ENCODE results near the gene MYZAP.

The MYZAP gene

DNA sequence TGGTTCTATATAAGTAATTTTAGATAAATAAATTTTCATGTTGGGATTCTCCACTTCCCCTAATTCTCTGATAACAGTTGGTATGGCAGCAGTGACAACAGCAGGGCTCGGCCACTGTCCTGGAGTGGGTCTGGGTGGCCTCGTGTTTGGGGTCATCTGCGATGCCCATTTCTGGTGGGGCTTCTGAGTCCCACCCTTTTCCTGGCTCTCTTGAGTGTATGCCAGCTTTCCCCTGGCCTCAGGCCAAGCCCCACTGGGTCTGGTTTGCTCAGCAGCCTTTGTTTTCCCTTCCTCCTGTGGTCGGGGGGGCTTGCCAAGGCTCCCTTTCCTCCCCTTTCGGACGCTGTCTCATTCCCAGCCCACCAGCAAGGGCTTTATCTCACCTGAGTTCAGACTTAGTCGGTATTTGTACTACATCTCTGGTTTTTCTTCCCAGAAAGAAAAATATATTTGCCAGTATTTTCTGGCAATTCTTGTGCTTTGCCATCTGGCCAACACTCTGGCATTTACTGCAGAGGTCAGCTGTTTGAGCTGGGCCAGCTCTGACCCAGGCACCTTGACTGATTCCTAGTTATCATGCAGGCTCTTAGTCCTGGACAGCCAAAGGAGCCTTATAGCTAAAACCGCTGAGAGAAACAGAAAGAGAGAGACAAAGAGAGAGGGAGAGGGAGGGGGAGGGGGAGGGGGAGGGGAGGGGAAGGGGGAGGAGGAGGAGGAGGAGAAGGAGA, 35.2 kb downstream of the MYZAP start:
- DNase-seq (ENCODE audit: low read depth): no peak

DNA sequence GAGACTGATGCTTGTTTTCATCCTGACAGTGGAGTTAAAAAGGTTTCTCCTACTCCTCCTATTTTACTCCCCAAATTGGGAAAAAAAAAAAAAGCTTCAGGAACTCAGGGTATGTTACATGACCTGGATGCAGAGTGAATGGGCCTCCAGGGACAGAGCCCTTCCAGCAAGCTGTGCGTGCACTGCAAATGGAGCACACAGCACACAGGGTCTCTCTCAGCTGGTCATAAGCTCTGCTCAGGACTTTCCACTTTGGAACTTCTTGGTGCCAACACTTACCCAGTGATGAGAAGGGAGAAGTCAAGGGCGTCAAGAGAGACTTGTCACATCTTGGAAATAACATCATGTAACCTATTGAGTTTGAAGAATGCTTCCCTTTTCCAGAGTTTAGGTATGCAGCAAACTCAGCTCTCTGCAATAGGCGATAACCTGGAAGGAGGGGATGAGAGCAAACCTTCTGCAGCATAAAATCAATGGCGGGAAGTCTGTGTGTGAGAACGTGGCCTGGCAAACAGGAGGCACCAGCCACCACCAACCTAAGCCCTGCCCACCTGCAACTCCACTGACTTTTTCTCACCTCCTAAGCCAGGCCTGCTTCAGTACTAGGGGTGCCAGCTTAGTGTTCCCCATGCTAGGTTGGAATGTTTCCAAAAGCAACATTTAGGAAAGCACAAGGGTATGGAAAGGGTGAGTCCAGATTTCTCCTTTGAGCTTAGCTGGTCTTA, 39.8 kb downstream of the MYZAP start:
- DNase-seq (ENCODE audit: low read depth): no peak

DNA sequence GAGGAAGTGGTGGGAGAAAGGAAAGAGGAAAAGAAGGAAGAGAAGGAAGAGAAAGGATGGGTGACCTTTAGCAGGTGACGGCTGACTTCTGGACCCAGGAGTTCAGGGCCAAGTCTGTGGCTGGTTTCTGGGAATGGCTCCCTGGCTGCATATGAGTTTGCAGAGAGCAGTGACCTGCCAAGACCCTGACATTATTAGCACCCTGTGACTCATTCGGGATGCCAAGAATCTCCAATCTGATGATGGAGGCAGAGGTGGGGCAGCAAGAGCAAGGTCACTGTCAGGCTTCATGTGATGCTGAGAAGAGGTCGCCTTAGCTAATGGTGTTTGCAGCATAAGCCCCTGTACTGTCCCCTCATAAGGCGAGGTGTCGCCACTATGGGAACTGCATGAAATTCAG, 42.6 kb downstream of the MYZAP start:
- DNase-seq (ENCODE audit: low read depth): no peak

DNA sequence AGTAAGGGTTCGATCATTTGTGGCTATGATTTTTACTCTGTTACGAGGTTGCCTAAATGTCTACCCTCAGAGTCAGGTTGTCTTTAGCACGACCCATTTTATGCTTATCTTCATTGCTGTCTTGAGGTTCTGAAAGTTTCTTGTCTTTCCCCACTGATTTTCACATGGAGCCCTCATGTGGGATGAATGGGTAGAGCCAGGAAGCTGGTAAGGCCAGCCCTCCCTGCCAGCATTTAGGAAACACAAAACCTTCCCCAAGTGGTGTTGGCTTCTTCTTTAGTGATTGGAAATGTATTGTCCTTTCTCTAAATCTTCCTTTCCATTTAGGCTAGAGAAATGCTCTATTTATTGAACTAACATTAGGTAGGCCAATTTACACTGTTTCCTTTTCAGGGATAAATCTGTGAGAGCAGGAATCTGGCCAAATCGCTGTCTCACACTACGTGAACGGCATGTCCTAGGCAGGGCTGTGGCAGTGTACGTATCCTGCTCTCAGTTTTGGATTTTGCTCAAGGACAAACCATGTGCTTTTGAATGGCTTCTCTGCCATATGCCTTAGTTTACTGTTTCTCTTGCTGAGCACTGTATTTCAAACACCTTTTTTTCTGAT, 43.7 kb downstream of the MYZAP start:
- DNase-seq (ENCODE audit: low read depth): no peak

DNA sequence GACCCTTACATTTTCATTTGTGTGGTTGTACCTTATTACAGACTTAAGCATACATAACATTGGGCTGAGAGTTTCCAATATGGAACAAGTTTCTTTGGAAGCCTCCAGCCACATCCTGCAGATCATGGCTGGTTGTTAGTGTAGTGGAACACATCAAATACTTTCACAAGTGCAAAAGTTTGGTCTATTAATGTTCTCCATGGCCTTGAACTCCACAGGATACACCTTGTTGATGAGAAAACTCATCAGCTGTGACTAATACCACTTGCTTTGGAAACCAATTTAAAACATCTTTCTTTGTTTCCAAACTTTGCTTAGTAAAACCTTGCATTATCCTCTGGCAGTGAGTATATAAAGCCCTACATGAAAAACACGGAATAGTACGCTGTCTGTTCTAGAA, 46.1 kb downstream of the MYZAP start:
- no peak for DNase-seq (ENCODE audit: low read depth)

DNA sequence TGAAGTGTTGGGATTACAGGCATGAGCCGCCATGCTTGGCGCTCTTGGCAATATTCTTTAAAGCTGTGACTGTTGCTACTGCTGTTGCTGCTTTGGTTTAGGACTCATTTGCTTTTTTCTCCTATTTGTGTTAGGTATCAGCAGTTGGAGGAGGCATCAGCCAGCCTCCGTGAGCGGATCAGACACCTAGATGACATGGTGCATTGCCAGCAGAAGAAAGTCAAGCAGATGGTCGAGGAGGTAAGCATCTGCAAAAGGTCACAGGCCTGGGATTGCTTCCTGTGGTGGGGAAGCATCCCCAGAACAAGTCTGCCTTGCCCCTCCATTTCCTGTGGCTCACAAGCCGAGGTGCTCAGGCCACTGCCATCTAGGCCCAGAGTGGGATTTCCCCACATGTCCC, 47.6 kb downstream of the MYZAP start:
- DNase-seq (ENCODE audit: low read depth): no peak

DNA sequence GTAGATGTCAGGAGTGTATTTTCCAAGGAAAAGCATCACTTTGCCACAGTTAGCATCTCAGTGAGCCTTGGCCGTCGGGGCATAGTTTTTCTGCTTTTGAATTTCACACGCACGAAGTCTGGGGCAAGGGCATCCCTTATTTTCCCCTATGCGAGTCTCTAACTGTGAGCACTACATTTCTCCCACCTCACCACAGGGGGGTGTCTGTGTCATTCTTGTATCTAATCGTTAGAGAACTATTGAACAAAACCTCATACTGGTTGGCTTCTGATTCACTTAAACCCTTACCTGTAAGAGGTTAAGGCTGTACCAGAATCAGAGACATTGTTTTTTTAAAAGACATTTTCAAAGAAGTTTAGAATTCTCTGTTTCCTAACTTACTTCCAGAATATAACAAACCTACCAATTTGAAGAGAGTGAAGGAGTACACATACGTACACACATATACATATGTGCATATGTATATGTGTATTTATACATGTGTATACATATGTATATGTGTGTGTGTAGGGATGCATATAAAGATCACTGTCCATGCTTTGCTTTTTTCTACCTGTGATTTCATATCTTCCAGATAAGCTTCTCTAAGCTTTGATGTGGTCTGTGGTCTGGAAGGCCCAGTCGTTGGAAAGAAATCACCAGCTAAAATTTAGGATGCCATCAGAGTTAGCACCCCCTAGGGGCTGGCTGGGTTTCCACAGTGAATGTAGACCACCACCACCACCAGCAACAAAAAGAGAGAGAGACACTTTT, 49.4 kb downstream of the MYZAP start:
- peak; percentile 12 for DNase-seq (ENCODE audit: low read depth)

DNA sequence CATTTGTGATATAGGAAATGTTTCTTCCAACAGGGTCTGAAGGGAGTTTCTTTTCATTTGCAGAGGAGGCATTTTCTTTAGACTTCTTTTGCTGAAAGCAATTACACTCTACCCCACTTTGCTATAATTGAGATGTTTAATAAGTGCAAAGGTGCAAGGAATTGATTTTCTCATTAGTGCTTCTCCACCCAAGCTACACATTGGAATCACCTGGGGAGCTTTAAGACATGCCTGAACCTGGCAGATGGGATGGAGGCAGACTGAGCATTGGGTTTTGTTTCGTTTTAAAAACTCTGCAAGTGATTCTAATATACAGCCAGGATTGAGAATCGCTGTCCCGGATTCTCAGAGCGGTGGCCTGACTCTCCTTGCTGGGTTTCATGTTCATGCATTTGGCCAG, 52.1 kb downstream of the MYZAP start:
- no peak for DNase-seq (ENCODE audit: low read depth)

DNA sequence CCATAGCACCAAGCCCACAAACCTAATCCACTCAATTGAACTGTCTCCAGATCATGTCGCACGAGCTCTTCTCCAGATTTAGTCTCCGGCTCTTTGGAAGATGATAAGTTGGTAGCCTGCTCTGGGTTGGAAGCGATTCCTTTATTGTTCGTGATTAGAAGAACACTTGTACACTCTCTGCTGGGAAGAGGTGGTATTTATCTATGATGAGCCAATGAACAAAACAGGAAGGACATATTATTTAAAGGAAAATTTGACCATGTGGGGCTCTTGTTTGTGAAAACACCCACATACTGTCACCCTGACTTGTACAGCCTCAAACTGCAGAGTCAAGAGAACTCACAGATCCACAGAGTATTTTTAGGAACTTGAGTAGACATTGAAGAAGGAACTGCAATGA, 54.4 kb downstream of the MYZAP start:
- no peak for DNase-seq (ENCODE audit: low read depth)

DNA sequence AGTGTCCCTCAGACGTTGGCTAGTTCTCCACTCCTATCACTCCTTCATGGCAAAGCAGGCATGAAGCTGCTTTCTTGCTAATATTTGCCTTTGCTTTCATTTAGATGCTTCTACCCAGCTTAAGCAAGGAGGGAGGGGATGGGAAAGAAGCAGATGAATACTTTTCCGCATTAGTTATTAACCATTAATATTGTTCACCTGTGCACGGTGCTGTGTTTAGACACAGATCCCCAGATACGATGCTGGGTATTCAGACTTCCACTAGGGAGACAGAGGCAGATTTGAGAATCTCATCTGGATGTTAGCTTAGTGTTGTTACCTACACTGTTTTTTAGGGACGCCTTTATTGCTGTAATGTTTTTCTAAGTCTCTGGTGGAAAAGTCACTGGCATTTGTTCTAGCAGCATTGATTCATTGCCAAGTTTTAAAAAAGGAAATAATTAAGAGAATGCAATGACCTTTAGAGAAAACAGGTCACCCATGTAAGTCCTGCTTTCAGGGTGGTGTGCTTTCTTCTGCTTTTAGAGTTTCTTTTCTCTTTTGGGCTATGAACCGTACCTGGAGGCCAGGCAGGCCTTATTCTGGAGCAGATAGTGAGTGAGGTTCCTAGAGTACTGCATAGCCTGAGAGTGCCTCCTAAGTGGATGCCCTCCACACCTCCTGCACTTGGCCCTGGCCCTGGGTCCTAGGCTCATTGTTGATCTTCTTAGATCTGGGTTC, 55.5 kb downstream of the MYZAP start:
- no peak for DNase-seq (ENCODE audit: low read depth)

DNA sequence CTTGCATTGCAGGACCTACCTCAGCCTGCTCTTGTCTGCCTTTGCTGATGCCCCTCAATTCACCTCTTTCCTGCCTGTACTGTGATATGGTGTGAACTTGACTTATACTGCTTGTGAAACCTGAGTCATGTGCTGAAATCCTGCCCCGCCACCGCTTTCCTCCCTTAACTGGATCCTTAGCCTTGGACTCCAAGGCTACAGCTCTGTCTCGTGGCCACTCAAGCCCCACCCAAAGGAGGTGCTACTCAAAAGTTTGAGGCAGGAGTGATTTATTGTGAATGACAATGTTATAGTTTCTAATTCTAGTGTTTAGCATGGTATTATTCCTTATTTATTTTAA, 56.1 kb downstream of the MYZAP start:
- DNase-seq (ENCODE audit: low read depth): no peak

DNA sequence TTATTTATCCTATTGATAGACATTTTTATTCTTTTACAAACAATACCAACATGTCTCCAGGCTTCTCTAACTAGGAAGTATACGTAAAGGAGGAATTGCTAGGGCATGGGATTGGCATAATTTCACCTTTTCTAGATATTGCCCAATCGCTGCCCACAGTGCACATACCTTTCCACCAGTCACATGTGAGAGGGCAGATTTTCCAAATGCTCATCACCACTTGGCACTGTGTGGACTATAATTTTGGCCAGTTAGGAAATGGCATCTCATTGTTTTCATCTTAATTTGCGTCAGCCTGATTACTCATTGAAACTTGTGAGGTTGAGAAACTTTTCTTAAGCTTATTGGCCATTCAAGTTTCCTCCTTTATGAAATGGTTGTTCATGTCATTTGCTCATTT, 57.4 kb downstream of the MYZAP start:
- peak; percentile 21 for DNase-seq (ENCODE audit: low read depth)

DNA sequence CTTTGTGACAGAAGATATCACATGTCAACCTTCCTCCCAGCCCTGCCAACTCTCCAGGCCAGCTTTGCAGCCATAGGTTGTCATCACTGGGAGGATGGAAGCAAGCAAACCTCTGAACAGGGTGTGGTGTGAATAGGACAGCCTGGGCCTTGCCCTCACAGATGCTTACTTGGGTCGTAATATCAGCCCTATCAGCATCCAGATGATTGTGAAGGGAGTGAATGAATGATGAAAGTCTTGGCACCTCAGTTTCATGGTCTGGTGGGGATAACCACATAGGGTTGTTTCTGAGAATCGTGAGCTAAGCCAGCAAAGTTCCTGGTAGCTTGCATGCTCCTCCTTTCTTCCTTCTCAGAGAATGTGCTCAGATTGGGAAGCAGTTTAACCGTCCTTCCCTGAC, 59.7 kb downstream of the MYZAP start:
- no peak for DNase-seq (ENCODE audit: low read depth)

DNA sequence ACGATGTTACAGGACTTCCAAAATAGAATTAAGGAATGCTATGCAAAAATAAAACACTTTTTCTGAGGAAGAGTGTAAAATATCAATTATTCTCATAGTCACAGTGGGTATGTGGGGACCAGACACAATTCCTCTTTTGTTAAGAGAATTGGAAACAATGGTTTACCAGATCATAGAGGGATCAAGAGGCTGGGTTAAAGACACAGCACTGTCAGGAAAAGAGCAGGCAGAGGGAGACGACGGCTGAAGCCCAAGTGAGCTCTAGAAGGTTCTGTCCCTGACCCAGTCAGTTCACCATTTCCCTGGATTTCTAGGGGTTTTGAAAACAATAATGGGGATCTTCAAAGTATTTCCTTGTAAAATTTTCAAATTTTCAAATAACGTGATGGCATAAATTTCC, 60.8 kb downstream of the MYZAP start:
- no peak for DNase-seq (ENCODE audit: low read depth)

DNA sequence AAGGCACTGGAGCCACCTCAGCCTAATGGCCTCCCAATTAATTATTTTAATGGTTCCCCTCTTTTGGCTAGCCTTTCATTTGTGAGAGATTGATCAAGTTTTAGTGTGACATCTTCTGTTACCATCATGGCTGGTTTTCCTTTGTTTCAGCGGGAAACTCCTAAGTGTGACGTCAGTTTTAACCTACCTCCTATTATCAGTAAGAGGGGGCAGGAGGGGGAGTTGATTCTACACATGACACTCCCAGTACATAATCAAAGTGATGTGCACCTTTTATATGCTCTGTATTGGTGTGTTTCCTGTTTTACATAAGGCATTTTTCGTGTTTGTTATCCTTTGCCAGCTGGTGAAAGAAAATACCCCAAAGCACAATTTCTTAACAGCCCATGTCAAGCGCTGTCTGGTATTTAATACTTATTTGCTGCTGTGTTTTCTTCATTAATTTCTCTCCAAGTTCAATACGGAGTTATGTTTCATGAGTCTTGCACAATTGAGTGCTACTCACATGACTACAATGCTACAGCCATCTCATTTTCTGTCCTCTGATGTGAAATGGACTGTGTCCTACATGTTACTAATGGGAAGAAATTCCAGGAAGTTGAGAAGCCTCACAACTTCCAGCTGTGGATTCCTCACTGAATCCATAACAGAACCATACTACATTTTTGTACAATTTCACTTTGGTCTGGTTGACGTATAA, 62.6 kb downstream of the MYZAP start:
- DNase-seq (ENCODE audit: low read depth): peak; percentile 60

DNA sequence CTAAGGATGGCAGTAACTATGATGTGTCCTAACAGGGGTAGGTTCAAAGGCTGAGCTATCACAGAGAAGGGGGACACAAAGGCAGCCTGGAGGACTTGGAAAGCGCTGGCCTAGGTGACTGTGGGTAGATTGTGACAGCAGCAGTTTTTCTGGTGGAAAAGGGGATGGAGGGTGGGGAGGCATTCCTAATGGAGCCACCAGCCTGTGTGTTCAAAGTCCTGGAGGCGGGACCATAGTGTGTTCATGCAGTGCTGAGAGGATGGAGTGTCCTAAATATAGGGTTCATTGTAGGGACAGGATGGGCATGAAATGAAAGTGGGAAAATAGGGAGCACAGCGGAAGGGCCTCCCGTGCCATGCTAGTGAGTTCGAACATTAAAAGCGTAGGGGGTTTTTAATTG, 63.3 kb downstream of the MYZAP start:
- DNase-seq (ENCODE audit: low read depth): no peak

DNA sequence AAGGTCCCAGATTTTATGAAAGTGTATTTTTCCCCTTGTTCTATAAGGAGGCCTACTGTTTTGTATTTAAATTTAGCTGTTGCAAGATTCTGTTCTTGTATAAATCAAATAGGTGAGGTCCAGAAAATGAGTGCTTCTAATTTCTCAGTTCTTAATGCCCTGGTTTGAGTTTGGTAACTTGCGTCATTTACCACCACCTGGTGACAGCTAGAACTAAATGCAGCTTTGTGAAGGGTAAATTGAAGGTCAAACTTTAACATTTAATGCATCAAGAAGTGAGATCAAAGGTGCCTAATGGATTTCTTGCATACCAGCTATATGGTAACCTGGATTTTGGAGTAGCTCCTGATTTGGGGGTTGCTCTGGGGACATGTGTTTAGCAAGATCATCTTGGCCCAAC, 64.1 kb downstream of the MYZAP start:
- no peak for DNase-seq (ENCODE audit: low read depth)

DNA sequence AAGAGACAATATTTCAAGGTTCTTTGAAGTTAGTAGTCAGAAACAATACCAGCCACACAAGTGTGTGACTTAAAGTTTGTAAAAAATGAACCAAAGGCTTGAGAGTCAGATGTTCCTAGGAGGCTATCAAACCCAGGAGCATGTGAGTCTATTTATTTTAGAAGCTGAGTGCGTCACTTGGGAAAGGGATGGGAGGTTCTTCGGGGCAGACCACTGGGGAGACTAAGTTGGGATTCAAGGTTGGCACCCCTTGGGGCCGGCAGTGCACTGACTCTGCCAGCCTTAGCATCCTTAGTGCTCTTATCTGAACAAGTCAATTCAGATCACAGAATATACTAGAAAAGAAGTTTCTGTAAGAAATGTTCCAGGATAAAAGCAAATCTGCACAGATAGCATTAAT, 64.7 kb downstream of the MYZAP start:
- no peak for DNase-seq (ENCODE audit: low read depth)

DNA sequence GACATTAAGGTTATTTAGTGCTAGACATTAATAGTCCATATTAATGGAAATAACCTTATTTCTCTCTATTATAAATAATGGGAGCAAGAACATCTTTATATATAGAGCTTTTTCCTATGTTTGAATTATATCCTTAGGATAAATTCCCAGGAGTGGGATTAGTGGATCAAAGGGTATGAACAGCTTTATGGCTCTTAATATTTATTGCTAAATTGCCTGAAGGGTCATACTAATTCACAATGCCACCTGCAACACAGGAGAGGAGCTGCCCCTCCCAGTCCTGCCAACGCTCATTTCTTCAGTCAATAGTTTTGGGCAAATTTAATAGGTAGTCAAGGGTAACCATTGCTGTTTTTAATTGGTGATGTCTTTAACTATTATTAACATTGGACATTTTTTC, 65.9 kb downstream of the MYZAP start:
- DNase-seq (ENCODE audit: low read depth): no peak

DNA sequence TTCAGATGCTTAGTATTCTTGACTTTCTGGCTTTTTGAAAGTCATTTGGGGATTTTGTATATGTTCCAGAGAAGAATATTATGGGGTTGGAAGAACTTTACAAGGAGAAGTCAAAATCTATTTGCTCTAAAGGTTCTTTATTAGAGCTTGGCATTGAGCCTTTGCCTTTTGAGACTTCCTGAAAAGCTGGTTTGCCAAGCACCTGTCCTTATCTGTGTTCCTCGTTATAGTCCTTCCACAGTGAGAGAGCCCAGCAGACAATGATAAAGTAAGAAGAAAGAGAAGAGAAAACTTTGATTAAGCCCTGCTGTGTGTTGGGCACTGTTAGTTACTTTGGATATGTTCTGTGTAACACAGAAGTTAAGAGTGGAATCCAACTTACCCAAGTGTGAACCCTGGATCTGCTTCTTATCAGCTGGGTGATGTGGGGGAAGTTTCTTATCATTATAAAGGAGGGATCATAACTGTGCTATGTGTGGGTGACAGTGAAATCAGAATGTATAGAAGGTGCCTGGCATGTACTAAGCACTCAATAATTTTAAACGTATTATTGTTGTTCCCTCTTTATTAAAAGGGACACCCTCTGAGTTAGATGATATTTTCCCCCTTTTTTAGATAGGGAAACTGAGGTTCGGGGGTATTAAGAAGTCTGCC, 70.5 kb downstream of the MYZAP start:
- DNase-seq (ENCODE audit: low read depth): no peak

DNA sequence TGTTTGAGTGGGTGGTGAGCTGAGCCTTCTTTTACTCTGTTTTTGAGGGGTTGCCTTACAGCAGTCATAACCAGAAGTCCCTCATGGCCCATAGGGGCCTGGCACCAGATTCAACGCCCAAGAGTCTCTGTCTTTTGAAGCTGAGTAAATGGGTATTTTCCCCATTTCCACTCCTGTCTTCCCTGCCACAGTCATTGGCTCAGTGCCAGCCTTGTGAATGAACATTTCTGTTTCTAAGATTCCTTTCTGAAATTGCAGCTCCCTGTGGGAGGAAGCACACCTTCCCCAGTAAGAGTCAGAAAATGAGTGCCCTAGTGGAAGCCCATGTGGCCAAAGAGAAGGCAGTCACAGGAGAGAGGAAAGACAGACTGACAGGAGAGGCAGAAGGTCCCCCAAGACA, 71.1 kb downstream of the MYZAP start:
- DNase-seq (ENCODE audit: low read depth): no peak

All from GM04504 (cell line).